ENCODE results near the gene NPDC1. TPM values are rescaled to one million over a fixed set of nuclear protein-coding genes. Genes with fewer than 3 reads are reported as not detected.

NPDC1 gene
- total RNA-seq, 2 donors from 2014 or later, result 49.7 to 57.8 TPM

DNA sequence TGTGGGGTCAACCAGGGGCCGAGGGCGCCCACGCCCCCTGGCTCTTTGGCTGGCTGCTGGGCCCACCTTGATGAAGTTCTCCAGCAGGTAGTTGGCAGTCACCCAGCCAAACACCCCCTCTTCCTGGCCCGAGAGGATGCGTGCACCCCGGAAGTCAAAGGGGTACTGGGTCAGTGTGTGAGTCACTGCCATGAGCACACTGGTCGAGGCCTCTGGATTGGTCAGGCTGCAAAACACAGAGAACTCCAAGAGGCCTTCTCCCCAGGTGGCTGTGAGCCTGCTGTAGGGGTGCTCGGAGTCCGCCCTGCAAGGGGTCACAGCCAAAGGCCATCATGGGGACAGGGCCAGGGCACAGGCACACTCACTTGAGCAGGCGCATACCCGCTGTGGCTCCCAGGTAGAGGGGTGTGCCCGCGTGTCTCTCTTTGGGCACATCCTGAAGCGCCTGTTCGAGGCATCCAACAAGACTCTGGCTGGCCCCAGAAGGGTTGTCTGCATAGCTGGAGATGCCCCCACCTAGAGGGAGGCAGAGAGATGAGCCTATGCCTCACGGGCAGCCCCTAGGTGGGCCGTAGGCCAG lies 5.3 kb upstream of the NPDC1 start:
- H3K4me3 ChIP-seq, result no peak overlapping the region
- H3K9me3 ChIP-seq, result no peaks in the 10 kb centered on the region
- H3K36me3 ChIP-seq, result no peaks in the 10 kb centered on the region
- H3K27me3 ChIP-seq, result peaks cover 0 to 17% of the 10 kb centered on the region in 2 donors
- peaks cover 0 to 53% of the 10 kb centered on the region in 2 donors for H3K4me1 ChIP-seq
- no peak overlapping the region for H3K27ac ChIP-seq
- TF ChIP-seq, protein P1, sequence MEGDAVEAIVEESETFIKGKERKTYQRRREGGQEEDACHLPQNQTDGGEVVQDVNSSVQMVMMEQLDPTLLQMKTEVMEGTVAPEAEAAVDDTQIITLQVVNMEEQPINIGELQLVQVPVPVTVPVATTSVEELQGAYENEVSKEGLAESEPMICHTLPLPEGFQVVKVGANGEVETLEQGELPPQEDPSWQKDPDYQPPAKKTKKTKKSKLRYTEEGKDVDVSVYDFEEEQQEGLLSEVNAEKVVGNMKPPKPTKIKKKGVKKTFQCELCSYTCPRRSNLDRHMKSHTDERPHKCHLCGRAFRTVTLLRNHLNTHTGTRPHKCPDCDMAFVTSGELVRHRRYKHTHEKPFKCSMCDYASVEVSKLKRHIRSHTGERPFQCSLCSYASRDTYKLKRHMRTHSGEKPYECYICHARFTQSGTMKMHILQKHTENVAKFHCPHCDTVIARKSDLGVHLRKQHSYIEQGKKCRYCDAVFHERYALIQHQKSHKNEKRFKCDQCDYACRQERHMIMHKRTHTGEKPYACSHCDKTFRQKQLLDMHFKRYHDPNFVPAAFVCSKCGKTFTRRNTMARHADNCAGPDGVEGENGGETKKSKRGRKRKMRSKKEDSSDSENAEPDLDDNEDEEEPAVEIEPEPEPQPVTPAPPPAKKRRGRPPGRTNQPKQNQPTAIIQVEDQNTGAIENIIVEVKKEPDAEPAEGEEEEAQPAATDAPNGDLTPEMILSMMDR (IDR thresholded peaks at IDR 0.05), result no peak
- DNase-seq (ENCODE audit: low spot score), result no peak

DNA sequence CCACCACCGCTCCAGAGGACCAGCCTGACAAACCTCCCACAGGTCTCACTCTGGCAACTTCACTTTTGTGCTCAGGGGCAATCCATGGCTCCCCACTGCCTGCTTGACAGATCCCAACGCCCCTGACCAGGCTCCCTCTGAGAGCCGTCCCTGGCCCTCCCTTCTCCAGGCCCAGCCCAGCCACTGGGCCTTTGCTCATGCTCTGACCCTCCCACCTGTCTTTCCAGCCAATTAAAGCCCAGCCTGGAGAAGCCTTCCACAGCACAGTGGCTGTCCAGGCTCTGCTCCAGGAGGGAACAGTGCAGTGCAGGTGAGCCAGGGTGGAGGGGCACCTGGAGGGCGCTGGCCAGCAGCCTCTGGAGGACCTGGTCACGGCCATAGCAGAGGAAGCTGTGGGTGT lies 4.6 kb upstream of the NPDC1 start:
- Histone ChIP-seq H3K4me1 (peaks cover 0 to 50% of the 10 kb centered on the region in 2 donors), H3K9me3 (no peaks in the 10 kb centered on the region), H3K27ac (no peak overlapping the region), H3K36me3 (no peaks in the 10 kb centered on the region), H3K4me3 (no peak overlapping the region), H3K27me3 (peaks cover 0 to 17% of the 10 kb centered on the region in 2 donors)
- TF ChIP-seq, protein P1 (IDR thresholded peaks at IDR 0.05), result no peak
- no peak for DNase-seq (ENCODE audit: low spot score)

DNA sequence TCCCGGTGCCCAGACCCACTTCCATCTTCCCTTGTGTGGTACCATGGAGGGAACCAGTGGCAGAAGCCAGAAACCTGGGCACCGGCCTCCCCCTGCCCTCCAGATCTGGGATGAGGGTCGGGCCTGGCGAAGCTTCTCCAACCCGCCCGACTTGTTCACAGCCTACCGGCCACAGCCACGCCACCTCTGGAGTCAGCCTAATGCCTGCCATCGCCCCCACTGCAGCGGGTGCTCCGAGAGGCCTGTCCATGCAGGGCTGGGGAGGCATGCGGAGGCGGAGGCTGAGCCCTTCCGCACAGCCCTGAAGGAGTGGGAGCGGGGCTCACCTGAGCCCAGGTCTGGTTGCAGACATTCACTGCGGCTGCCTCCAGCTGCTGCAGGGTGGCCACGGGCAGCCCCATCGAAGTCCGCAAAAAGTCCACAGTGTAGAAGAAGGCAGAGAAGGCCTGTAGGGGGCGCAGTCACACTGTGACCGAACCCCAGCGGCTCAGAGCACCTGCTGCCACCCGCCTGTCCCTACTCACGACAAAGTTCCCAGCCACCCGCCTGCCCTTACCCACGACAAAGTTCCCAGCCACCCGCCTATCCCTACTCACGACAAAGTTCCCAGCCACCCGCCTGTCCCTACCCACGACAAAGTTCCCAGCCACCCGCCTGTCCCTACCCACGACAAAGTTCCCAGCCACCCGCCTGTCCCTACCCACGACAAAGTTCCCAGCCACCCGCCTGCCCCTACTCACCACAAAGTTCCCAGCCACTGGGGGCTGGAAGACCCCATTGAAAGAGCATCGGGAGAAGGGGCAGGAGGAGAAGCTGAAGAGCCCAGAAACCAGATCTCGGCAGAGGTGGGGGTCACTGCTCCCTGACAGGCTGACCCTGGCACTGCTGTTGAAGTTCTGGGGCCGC lies 3.8 kb upstream of the NPDC1 start:
- no peak for DNase-seq (ENCODE audit: low spot score)
- H3K4me1 ChIP-seq, result peaks cover 0 to 50% of the 10 kb centered on the region in 2 donors

DNA sequence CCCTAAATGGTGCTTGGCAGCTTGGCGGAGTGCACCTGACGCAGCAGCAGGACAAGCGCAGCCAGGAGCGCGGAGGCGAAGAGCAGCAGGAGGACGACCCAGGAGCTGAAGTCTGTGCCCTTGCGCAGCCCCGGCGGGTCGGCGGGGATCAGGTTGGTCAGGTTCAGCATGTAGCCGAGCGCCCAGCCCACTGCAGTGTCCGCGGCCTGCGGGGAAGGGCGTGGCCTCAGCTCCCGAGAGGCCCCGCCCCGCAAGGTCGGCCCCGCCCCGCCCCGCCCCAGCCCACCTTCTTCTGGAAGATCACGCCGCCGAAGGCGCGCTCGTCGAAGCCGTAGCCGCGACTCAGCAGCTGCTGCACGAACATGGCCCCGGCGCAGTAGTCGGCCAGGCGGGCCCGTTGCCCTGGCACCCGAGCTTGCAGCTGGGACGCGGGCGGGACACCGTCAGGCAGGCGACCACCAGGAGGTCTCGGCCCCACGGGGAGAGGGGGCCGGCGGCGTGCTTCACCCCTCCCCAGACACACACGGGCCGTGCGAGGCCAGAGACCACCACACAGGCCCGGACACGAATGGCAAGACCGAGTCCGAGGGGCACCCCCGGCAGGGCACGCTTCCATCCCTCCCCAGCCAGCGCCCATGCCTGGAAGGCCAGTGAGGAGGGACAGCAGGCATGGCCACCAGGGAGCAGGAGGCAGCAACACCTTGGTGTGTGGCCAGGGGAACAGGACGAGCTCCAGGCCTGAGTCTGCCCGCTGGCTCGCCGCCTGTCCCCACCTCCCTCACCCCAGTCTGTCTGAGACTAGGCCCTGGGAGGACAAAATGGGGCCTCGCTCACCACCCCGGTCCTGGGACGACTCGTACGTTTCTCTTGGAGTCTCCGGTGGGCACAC lies 2.9 kb upstream of the NPDC1 start:
- TF ChIP-seq, protein P1 (IDR thresholded peaks at IDR 0.05), result no peak
- H3K27me3 ChIP-seq, result peaks cover 0 to 17% of the 10 kb centered on the region in 2 donors
- H3K4me1 ChIP-seq, result peaks cover 0 to 50% of the 10 kb centered on the region in 2 donors
- no peak overlapping the region for H3K4me3 ChIP-seq
- no peaks in the 10 kb centered on the region for H3K36me3 ChIP-seq
- DNase-seq (ENCODE audit: low spot score), result no peak
- no peaks in the 10 kb centered on the region for H3K9me3 ChIP-seq
- no peak overlapping the region for H3K27ac ChIP-seq

More for the DNA sequence above, 3.8 kb upstream of the NPDC1 start:
- no peak overlapping the region for H3K4me3 ChIP-seq
- no peaks in the 10 kb centered on the region for H3K36me3 ChIP-seq
- H3K9me3 ChIP-seq, result no peaks in the 10 kb centered on the region
- H3K27ac ChIP-seq, result no peak overlapping the region
- TF ChIP-seq, protein P1 (IDR thresholded peaks at IDR 0.05), result peak in 1 of 2 donors; percentile 59
- peaks cover 0 to 17% of the 10 kb centered on the region in 2 donors for H3K27me3 ChIP-seq

DNA sequence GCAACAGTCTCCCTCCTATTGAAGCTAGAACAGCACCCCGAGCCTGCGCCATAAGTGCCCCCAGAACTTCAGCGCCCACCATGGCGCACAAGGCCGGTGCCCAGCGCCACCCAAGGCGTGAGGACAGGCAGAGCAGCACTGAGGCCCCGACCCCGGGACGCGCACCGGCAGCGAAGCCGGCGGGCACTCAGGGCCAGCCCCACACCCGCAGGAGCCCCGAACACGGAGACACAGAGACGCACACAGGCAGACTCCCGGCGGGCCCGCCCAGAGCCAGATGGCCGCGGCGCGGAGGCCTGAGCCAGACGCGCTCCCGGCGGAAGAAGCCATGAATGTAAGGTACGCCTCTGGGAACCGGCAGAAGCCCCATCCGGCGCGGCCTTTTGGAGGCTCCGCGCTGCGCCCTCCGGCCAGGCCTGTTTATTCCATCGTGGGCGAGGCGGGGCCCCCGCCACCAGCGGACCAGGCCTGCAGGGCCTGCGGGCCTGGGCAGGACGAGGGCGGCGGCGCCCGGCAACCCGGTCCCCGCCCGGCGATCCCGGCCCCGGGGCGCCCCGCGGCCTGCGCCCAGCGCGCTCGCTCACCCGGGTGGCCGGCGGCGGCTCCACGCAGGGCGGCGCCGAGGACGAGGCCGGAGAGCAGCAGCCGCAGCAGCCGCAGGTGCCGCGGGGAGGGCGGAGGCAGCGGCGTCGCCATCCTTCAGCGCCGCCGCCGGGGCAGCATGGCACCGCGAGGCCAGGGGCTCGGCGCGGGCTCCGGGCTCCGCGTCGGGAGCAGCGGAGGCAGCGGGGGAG lies 486 bp downstream of the NPDC1 start:
- TF ChIP-seq, protein P1 (IDR thresholded peaks at IDR 0.05), result no peak
- peaks cover 4% of the 10 kb centered on the region for H3K36me3 ChIP-seq
- H3K27ac ChIP-seq, result peak overlapping the region; percentile 67 to 77
- peaks cover 0 to 53% of the 10 kb centered on the region in 2 donors for H3K4me1 ChIP-seq
- no peaks in the 10 kb centered on the region for H3K9me3 ChIP-seq
- peak overlapping the region; percentile 49 to 60 for H3K4me3 ChIP-seq
- no peak for DNase-seq (ENCODE audit: low spot score)
- peaks cover 0 to 12% of the 10 kb centered on the region in 2 donors for H3K27me3 ChIP-seq

Data from right atrium auricular region (tissue), 2 donors.